ENCODE data around the gene MYOZ3. TPM values are rescaled to one million over a fixed set of nuclear protein-coding genes. Genes with fewer than 3 reads are reported as not detected.

MYOZ3 gene
- total RNA-seq, 1 donor from 2014 or later, result 12.0 TPM

Other genes with a start within 250 kb of the MYOZ3 start
- gene CD74, start 248.3 kb upstream of the MYOZ3 start, total RNA-seq (ENCODE audit: unreplicated experiment), result 170 TPM
- 2,784 TPM for gene RPS14, start 211.5 kb upstream of the MYOZ3 start, total RNA-seq (ENCODE audit: unreplicated experiment)
- 178 TPM for gene NDST1, start 153.1 kb upstream of the MYOZ3 start, total RNA-seq (ENCODE audit: unreplicated experiment)
- 94.3 TPM for gene SYNPO, start 20.6 kb upstream of the MYOZ3 start, total RNA-seq (ENCODE audit: unreplicated experiment)
- 54.5 TPM for gene RBM22, start 39.8 kb downstream of the MYOZ3 start, total RNA-seq (ENCODE audit: unreplicated experiment)
- 50.3 TPM for gene DCTN4, start 97.8 kb downstream of the MYOZ3 start, total RNA-seq (ENCODE audit: unreplicated experiment)
- 3.0 TPM for gene SMIM3, start 117.5 kb downstream of the MYOZ3 start, total RNA-seq (ENCODE audit: unreplicated experiment)
- not detected for gene IRGM, start 185.3 kb downstream of the MYOZ3 start, total RNA-seq (ENCODE audit: unreplicated experiment)
- 11.1 TPM for gene ZNF300, start 243.7 kb downstream of the MYOZ3 start, total RNA-seq (ENCODE audit: unreplicated experiment)